ENCODE measurements around the gene NEK5.
"Not testable (repeated sequence)": the region's sequence is repeated elsewhere in the genome, so short reads cannot be mapped to it uniquely, and the experiment has no call there.

NEK5 gene

GRCh38 chr13:52067237-52067636, 61.6 kb downstream of the NEK5 start:
- no peak for DNase-seq (ENCODE audit: low spot score)

- no peak for DNase-seq (ENCODE audit: low spot score)
Observed at GRCh38 chr13:52061587-52061986, 67.3 kb downstream of the NEK5 start.

GRCh38 chr13:52061064-52061463, 67.8 kb downstream of the NEK5 start:
- not testable (repeated sequence) for DNase-seq (ENCODE audit: low spot score)

- no peak for DNase-seq (ENCODE audit: low spot score)
Observed at GRCh38 chr13:52053460-52053859, 75.4 kb downstream of the NEK5 start.

- DNase-seq (ENCODE audit: low spot score), result no peak
Observed at GRCh38 chr13:52051400-52051799, 77.5 kb downstream of the NEK5 start.

- DNase-seq (ENCODE audit: low spot score), result no peak
Observed at GRCh38 chr13:52048516-52048915, 80.4 kb downstream of the NEK5 start.

GRCh38 chr13:52047463-52047862, 81.4 kb downstream of the NEK5 start:
- no peak for DNase-seq (ENCODE audit: low spot score)

- DNase-seq (ENCODE audit: low spot score), result no peak
Observed at GRCh38 chr13:52043675-52044074, 85.2 kb downstream of the NEK5 start.

GRCh38 chr13:52036037-52036436, 92.8 kb downstream of the NEK5 start:
- no peak for DNase-seq (ENCODE audit: low spot score)

GRCh38 chr13:52034616-52035226, 94.2 kb downstream of the NEK5 start:
- no peak for DNase-seq (ENCODE audit: low spot score)

GRCh38 chr13:52033039-52033438, 95.8 kb downstream of the NEK5 start:
- DNase-seq (ENCODE audit: low spot score), result no peak

GRCh38 chr13:52030401-52030800, 98.5 kb downstream of the NEK5 start:
- DNase-seq (ENCODE audit: low spot score), result not testable (repeated sequence)

GRCh38 chr13:52029569-52029968, 99.3 kb downstream of the NEK5 start:
- DNase-seq (ENCODE audit: low spot score), result no peak

- DNase-seq (ENCODE audit: low spot score), result no peak
Observed at GRCh38 chr13:52027832-52028231, 101.0 kb downstream of the NEK5 start.

GRCh38 chr13:52026246-52026626, 102.6 kb downstream of the NEK5 start:
- DNase-seq (ENCODE audit: low spot score), result no peak

- DNase-seq (ENCODE audit: low spot score), result no peak
Observed at GRCh38 chr13:52025475-52026245, 103.2 kb downstream of the NEK5 start.

GRCh38 chr13:52024481-52024880, 104.4 kb downstream of the NEK5 start, which contains the start of gene UTP14C:
UTP14C (plus strand) TSS chr13:52024691; CDS start chr13:52028805, 4,114 bp downstream.
- no peak for DNase-seq (ENCODE audit: low spot score)

- no peak for DNase-seq (ENCODE audit: low spot score)
Observed at GRCh38 chr13:52022356-52022755, 106.5 kb downstream of the NEK5 start.

- DNase-seq (ENCODE audit: low spot score), result no peak
Observed at GRCh38 chr13:52020191-52020590, 108.7 kb downstream of the NEK5 start.

GRCh38 chr13:52016296-52016695, 112.6 kb downstream of the NEK5 start:
- no peak for DNase-seq (ENCODE audit: low spot score)

- no peak for DNase-seq (ENCODE audit: low spot score)
Observed at GRCh38 chr13:52012512-52012836, 116.4 kb downstream of the NEK5 start.

- DNase-seq (ENCODE audit: low spot score), result peak; percentile 99
Observed at GRCh38 chr13:52011632-52012511, 117.0 kb downstream of the NEK5 start, which contains the start of gene ALG11. ALG11 (plus strand) TSS chr13:52012398; CDS start chr13:52012419, 21 bp downstream.
